ENCODE measurements around the gene BCL6. TPM values are rescaled to one million over a fixed set of nuclear protein-coding genes. Genes with fewer than 3 reads are reported as not detected.

Gene BCL6
- total RNA-seq: 5.8 and 8.9 TPM in 2 replicates

DNA sequence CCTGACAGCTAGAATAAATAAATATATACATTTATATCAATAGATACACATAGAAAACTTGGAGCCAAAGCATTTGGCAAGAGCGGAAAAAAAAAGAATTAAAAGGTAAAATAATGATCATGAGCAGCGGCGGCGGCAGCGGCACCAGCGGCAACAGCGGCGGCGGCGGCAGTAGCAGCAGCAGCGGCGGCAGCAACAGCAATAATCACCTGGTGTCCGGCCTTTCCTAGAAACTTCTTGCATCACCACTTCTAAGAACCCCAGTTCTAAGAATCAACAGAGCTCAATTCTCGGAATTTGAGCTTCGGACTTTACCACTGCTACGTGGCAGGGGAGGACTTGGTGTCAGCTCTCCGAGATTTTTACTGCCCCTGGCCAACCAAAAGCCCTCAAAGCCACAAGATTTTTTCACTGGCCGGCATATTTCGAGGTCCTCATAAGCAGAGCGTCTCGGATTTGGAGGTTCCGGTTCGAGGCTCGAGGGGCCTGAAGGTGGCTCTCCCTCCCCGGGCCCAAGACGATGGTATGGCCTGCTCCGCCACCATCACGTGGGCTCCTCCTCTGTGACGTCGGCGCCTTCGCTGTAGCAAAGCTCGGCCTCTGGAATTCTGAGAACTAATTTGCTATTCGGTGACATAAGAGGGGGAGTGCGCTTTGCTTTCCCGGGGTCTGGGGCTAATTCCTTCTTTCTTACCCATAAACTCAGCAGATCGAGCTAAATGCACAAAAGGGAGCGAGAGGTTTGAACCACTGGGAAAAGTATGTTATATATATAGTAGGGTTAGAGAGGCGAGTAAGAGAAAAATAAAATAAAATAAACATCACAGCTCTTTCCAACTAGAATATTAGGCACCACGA lies at the start of gene BCL6:
TSS of gene BCL6 (minus strand) at position 268 of the 858 bp plus-strand sequence. CDS start 11,775 bp downstream, outside the sequence.
- no peaks in the 10 kb centered on the region for H3K36me3 ChIP-seq (ENCODE audit: control insufficient read depth, insufficient read depth, low read length)
- no peaks in the 10 kb centered on the region for H3K27me3 ChIP-seq (ENCODE audit: control insufficient read depth, insufficient read depth, low read length)
- TF ChIP-seq, protein P1, sequence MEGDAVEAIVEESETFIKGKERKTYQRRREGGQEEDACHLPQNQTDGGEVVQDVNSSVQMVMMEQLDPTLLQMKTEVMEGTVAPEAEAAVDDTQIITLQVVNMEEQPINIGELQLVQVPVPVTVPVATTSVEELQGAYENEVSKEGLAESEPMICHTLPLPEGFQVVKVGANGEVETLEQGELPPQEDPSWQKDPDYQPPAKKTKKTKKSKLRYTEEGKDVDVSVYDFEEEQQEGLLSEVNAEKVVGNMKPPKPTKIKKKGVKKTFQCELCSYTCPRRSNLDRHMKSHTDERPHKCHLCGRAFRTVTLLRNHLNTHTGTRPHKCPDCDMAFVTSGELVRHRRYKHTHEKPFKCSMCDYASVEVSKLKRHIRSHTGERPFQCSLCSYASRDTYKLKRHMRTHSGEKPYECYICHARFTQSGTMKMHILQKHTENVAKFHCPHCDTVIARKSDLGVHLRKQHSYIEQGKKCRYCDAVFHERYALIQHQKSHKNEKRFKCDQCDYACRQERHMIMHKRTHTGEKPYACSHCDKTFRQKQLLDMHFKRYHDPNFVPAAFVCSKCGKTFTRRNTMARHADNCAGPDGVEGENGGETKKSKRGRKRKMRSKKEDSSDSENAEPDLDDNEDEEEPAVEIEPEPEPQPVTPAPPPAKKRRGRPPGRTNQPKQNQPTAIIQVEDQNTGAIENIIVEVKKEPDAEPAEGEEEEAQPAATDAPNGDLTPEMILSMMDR (IDR thresholded peaks at IDR 0.05; ENCODE audit: insufficient read depth, low read length, poor library complexity, severe bottlenecking): no peak
- peak within 1 kb of the TSS; percentile 95 for H3K4me3 ChIP-seq (ENCODE audit: low read depth, low read length)
- DNase-seq (ENCODE audit: low read depth): peak; percentile 87

DNA sequence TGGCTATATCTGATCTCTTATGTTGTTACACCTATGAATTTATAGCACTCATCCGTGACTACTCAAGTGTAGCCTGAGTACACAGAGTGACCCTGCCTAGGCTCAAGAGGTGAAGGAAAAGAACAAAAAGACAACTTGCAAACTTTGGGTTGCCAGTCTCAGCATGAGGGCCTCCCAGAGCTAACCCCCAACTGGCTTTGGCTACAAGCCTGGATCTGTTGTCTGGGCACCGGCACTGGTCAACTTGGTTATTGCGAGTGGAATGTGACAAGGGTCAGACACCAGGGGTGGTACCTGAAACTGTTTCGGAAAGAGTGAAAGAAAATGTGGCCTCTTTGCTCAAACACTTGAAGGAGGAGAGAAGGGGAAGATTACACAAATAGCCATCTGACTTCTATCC lies 49.5 kb upstream of the BCL6 start:
- Histone ChIP-seq H3K36me3 (ENCODE audit: control insufficient read depth, insufficient read depth, low read length) (no peaks in the 10 kb centered on the region), H3K27me3 (ENCODE audit: control insufficient read depth, insufficient read depth, low read length) (no peaks in the 10 kb centered on the region), H3K4me3 (ENCODE audit: low read depth, low read length) (no peak overlapping the region)
- TF ChIP-seq, protein P1 (IDR thresholded peaks at IDR 0.05; ENCODE audit: insufficient read depth, low read length, poor library complexity, severe bottlenecking): no peak
- no peak for DNase-seq (ENCODE audit: low read depth)

DNA sequence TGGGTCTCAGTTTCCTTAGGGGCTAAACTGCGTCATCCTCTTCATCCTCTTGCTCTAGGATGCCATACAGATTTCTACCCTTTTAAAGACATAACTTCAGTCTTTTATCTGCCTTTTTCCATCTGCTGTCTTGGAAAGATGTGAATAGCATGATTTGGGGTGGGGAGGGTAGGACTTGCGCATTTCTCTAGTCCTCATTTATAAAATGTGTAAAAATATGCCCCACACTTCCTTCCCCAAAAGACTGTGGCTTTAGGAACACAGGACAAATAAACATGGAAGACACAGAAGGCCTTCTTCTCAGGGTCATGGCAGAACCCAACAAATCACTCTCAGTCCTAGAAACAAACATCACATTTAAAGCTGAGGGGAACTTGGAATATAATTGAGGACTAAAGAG lies 48.4 kb upstream of the BCL6 start:
- Histone ChIP-seq H3K27me3 (ENCODE audit: control insufficient read depth, insufficient read depth, low read length) (no peaks in the 10 kb centered on the region), H3K36me3 (ENCODE audit: control insufficient read depth, insufficient read depth, low read length) (no peaks in the 10 kb centered on the region), H3K4me3 (ENCODE audit: low read depth, low read length) (no peak overlapping the region)
- DNase-seq (ENCODE audit: low read depth): no peak
- TF ChIP-seq, protein P1 (IDR thresholded peaks at IDR 0.05; ENCODE audit: insufficient read depth, low read length, poor library complexity, severe bottlenecking): no peak

DNA sequence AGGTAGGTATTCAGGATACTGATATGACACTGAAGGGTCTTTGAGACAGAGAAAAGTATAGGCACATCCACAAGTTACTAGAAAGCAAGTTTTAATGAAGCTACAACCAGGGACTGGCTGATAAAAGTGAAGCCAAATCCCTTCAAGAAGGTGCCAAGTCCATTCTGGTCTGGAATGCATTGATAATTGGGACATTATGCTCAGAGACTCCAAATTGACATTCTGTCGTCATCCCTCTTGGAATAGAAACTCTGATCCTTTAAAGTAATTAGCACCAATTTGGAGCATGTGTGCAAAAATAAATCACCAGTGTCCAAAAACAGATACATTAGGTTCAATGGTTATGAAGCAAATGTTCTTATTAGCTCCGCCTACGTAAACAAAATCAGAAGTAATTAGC lies 47.3 kb upstream of the BCL6 start:
- TF ChIP-seq, protein P1 (IDR thresholded peaks at IDR 0.05; ENCODE audit: insufficient read depth, low read length, poor library complexity, severe bottlenecking): no peak
- DNase-seq (ENCODE audit: low read depth): no peak
- Histone ChIP-seq H3K27me3 (ENCODE audit: control insufficient read depth, insufficient read depth, low read length) (no peaks in the 10 kb centered on the region), H3K4me3 (ENCODE audit: low read depth, low read length) (no peak overlapping the region), H3K36me3 (ENCODE audit: control insufficient read depth, insufficient read depth, low read length) (no peaks in the 10 kb centered on the region)

DNA sequence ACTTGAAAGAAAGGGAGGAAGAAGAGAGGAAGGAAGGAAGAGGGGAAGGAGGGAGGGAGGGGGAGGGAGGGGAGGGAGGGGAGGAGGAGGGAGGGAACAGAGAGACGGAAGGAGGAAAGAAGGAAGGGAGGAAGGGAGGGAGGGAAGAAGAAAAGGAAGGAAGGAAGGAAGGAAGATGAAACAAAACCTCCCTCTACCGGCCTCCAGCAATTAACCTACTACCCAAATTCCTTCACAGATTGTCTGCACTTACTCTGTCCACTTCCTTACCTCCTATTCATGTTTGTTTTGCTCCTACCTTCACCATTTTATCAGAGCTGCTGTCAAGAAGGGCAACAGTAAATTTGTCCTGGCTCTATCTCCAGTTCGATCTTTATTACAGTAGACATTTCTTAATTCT lies 44.6 kb upstream of the BCL6 start:
- DNase-seq (ENCODE audit: low read depth): no peak
- Histone ChIP-seq H3K27me3 (ENCODE audit: control insufficient read depth, insufficient read depth, low read length) (no peaks in the 10 kb centered on the region), H3K36me3 (ENCODE audit: control insufficient read depth, insufficient read depth, low read length) (no peaks in the 10 kb centered on the region), H3K4me3 (ENCODE audit: low read depth, low read length) (no peak overlapping the region)
- TF ChIP-seq, protein P1 (IDR thresholded peaks at IDR 0.05; ENCODE audit: insufficient read depth, low read length, poor library complexity, severe bottlenecking): no peak
